HCT116 (cell line): ENCODE results near the gene ADGRD1. TPM values are rescaled to one million over a fixed set of nuclear protein-coding genes. Genes with fewer than 3 reads are reported as not detected.

Source experiments
- ATAC-seq: fragments of 200-7000 bp; cut with Tn5 transposase; 2 replicates; pipeline ENCODE4 v1.9.1; 2020; ENCODE audit warnings: mild to moderate bottlenecking, moderate library complexity
- BruUV-seq: library from RNA; stranded (reverse); fragments of 400-500 nt; replicated peaks from 2 replicates; lab custom pipeline; 2021; lab: Mats Ljungman, UMichigan
- CTCF ChIA-PET: fragments of 300-600 bp; sonication (Branson Sonifier 250); formaldehyde crosslinking; loops from one replicate; lab custom pipeline; 2021; ENCODE audit warnings: antibody characterized with exemption; lab: Charles Lee
- POLR2A ChIA-PET: fragments of 300-600, 350-600 bp; sonication (Branson Sonifier 250); formaldehyde crosslinking; loops from one replicate; lab custom pipeline; 2021; ENCODE audit warnings: antibody characterized with exemption; lab: Charles Lee
- RAD21 ChIA-PET, 2 experiments: fragments of 300-600 bp; sonication (Branson Sonifier 250); formaldehyde crosslinking; loops; one replicate each; lab custom pipeline; 2023; ENCODE audit warnings: low total read pairs in 2 of 2; ENCODE audit not compliant: uncharacterized antibody in 2 of 2, unreplicated experiment in 2 of 2, low non-redundant PET in 1 of 2; lab: Charles Lee
- DNase-seq: peaks from one replicate; pipeline ENCODE4 v3.0.0-alpha.2; 2010; ENCODE audit warnings: low read depth, low spot score
- H2AFZ ChIP-seq: fragments of 200-600 bp; shearing (Covaris generic), sonication (generic); 2 replicates; pipeline ENCODE4 v1.6.1; 2017; ENCODE audit warnings: low read depth, mixed run types, mixed read lengths, antibody characterized with exemption, low read length; ENCODE audit not compliant: poor library complexity, severe bottlenecking
- H3K27ac ChIP-seq: 2 replicates; pipeline ENCODE4 v1.5.1; 2012; ENCODE audit warnings: low read depth, low read length
- H3K27me3 ChIP-seq: fragments of 200-600 bp; sonication (generic); 2 replicates; pipeline ENCODE4 v1.6.1; 2016; ENCODE audit warnings: mixed run types, low read length, mixed read lengths; ENCODE audit not compliant: insufficient read depth
- H3K36me3 ChIP-seq, 2 experiments: fragments of 200-500 bp in 1 of 2; fragments of 200-600 bp in 1 of 2; sonication (Bioruptor generic) in 1 of 2; sonication (generic) in 1 of 2; 2 replicates each; pipeline versions ENCODE4 v1.5.1 to v1.6.1; 2014 to 2016; ENCODE audit warnings: low read length in 2 of 2, inconsistent platforms in 1 of 2, mixed read lengths in 1 of 2, mixed run types in 1 of 2; ENCODE audit not compliant: insufficient read depth in 2 of 2, control insufficient read depth in 1 of 2
- H3K4me1 ChIP-seq, 2 experiments: fragments of 200-600 bp in 1 of 2; sonication (generic) in 1 of 2; 2 replicates each; pipeline versions ENCODE4 v1.5.1 to v1.6.1; 2012 to 2017; ENCODE audit warnings: low read length in 2 of 2, inconsistent platforms in 1 of 2, mild to moderate bottlenecking in 1 of 2, mixed read lengths in 1 of 2, mixed run types in 1 of 2, moderate library complexity in 1 of 2; ENCODE audit not compliant: insufficient read depth in 2 of 2, control insufficient read depth in 1 of 2
- H3K4me2 ChIP-seq: fragments of 200-600 bp; sonication (generic); 2 replicates; pipeline ENCODE4 v1.6.1; 2017; ENCODE audit warnings: mixed run types, low read length, mixed read lengths
- H3K4me3 ChIP-seq, 2 experiments: fragments of 200-600 bp in 1 of 2; sonication (generic) in 1 of 2; replicated peaks in 1 of 2; 2 replicates each; pipeline ENCODE4 v1.5.1; 2011 to 2016; ENCODE audit warnings: low read length in 2 of 2, control low read depth in 1 of 2, low read depth in 1 of 2, mild to moderate bottlenecking in 1 of 2, mixed read lengths in 1 of 2, mixed run types in 1 of 2
- H3K79me2 ChIP-seq: fragments of 200-600 bp; sonication (generic); 2 replicates; pipeline ENCODE4 v1.6.1; 2017; ENCODE audit warnings: mild to moderate bottlenecking, mixed run types, low read length, moderate library complexity, mixed read lengths; ENCODE audit not compliant: insufficient read depth
- H3K9ac ChIP-seq: fragments of 200-600 bp; sonication (generic); 2 replicates; pipeline ENCODE4 v1.6.1; 2016; ENCODE audit warnings: low read length, mixed read lengths
- H3K9me2 ChIP-seq: fragments of 200-600 bp; sonication (generic), shearing (Covaris generic); 2 replicates; pipeline ENCODE4 v1.6.1; 2017; ENCODE audit warnings: mixed run types, mild to moderate bottlenecking, moderate library complexity; ENCODE audit not compliant: insufficient read depth
- H3K9me3 ChIP-seq, 2 experiments: fragments of 200-500 bp in 1 of 2; fragments of 200-600 bp in 1 of 2; sonication (Bioruptor generic) in 1 of 2; sonication (generic) in 1 of 2; 2 replicates each; pipeline ENCODE4 v1.6.1; 2014 to 2017; ENCODE audit warnings: low read length in 2 of 2, mixed read lengths in 2 of 2, inconsistent platforms in 1 of 2, low read depth in 1 of 2, mild to moderate bottlenecking in 1 of 2, mixed run types in 1 of 2, moderate library complexity in 1 of 2; ENCODE audit not compliant: control insufficient read depth in 1 of 2, insufficient read depth in 1 of 2
- H4K20me1 ChIP-seq: fragments of 200-600 bp; sonication (generic), shearing (Covaris generic); 2 replicates; pipeline ENCODE4 v1.6.1; 2017; ENCODE audit warnings: mixed run types, mild to moderate bottlenecking, moderate library complexity; ENCODE audit not compliant: insufficient read depth
- CTCF ChIP-seq, 3 experiments: fragments of 200-600 bp in 1 of 3; sonication (generic) in 1 of 3; IDR thresholded peaks in 2 of 3; conservative IDR thresholded peaks in 1 of 3; 2 replicates each; pipeline ENCODE4 v1.5.1; 2012 to 2017; ENCODE audit warnings: low read depth in 2 of 3, low read length in 2 of 3, antibody characterized with exemption in 1 of 3, borderline replicate concordance in 1 of 3, control low read depth in 1 of 3, mild to moderate bottlenecking in 1 of 3, mixed read lengths in 1 of 3, mixed run types in 1 of 3, moderate library complexity in 1 of 3; ENCODE audit not compliant: insufficient read depth in 1 of 3
- EZH2phosphoT487 ChIP-seq: fragments of 200-600 bp; IDR thresholded peaks from 2 replicates; pipeline ENCODE4 v1.6.1; 2018; ENCODE audit warnings: antibody characterized with exemption, borderline replicate concordance
- FOSL1 ChIP-seq: IDR thresholded peaks from 2 replicates; pipeline ENCODE4 v1.6.1; 2012; ENCODE audit warnings: low read depth
- RAD21 ChIP-seq: IDR thresholded peaks from 2 replicates; pipeline ENCODE4 v1.6.1; 2012; ENCODE audit warnings: low read depth, mild to moderate bottlenecking
- SRF ChIP-seq: IDR thresholded peaks from 2 replicates; pipeline ENCODE4 v1.6.1; 2012; ENCODE audit warnings: low read depth
- ZNF274 ChIP-seq: fragments of 200-500 bp; sonication (Bioruptor generic); IDR thresholded peaks from 2 replicates; pipeline ENCODE4 v1.6.1; 2014; ENCODE audit warnings: mild to moderate bottlenecking, low read depth, low read length, inconsistent platforms
- intact Hi-C: fragments of 100-400 bp; cut with micrococcal nuclease; formaldehyde crosslinking; loops from 2 replicates; pipeline ENCODE4 v1.10.0; 2022
- total RNA-seq: library from RNA; stranded (reverse); gene quantifications from one replicate; pipeline ENCODE4 v1.2.1, GENCODE V29; 2021; ENCODE audit not compliant: unreplicated experiment
- TF ChIP-seq, protein P1 (sequence below): IDR thresholded peaks from 2 replicates; pipeline ENCODE4 v1.6.1; 2012; ENCODE audit warnings: low read depth

Gene ADGRD1
- total RNA-seq, 1 experiment from 2014 or later = 0.44 TPM

- no peak for ATAC-seq
- TF ChIP-seq ZNF274 = no peak
- no peak for TF ChIP-seq SRF
- TF ChIP-seq, protein P1, sequence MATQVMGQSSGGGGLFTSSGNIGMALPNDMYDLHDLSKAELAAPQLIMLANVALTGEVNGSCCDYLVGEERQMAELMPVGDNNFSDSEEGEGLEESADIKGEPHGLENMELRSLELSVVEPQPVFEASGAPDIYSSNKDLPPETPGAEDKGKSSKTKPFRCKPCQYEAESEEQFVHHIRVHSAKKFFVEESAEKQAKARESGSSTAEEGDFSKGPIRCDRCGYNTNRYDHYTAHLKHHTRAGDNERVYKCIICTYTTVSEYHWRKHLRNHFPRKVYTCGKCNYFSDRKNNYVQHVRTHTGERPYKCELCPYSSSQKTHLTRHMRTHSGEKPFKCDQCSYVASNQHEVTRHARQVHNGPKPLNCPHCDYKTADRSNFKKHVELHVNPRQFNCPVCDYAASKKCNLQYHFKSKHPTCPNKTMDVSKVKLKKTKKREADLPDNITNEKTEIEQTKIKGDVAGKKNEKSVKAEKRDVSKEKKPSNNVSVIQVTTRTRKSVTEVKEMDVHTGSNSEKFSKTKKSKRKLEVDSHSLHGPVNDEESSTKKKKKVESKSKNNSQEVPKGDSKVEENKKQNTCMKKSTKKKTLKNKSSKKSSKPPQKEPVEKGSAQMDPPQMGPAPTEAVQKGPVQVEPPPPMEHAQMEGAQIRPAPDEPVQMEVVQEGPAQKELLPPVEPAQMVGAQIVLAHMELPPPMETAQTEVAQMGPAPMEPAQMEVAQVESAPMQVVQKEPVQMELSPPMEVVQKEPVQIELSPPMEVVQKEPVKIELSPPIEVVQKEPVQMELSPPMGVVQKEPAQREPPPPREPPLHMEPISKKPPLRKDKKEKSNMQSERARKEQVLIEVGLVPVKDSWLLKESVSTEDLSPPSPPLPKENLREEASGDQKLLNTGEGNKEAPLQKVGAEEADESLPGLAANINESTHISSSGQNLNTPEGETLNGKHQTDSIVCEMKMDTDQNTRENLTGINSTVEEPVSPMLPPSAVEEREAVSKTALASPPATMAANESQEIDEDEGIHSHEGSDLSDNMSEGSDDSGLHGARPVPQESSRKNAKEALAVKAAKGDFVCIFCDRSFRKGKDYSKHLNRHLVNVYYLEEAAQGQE = no peak
- TF ChIP-seq RAD21 = no peak
- no peak for TF ChIP-seq EZH2phosphoT487
- no peak for TF ChIP-seq CTCF (IDR thresholded peaks at IDR 0.05 in 2 of 3, conservative IDR thresholded peaks at IDR 0.05 in 1 of 3; ENCODE audit: borderline replicate concordance in 1 of 3, insufficient read depth in 1 of 3, low read depth in 2 of 3, low read length in 2 of 3)
- TF ChIP-seq FOSL1 = no peak
- H4K20me1 ChIP-seq = no peaks in the 10 kb centered on the region
- H3K79me2 ChIP-seq = no peaks in the 10 kb centered on the region
- no peak overlapping the region for H3K27ac ChIP-seq
- intact Hi-C loops = no loop called here
- no peaks in the 10 kb centered on the region for H3K9me2 ChIP-seq
- RAD21 ChIA-PET = no interaction called here
- CTCF ChIA-PET = no interaction called here
- peaks cover 15% of the 10 kb centered on the region; the same call in 1 of the 2 replicates for H3K27me3 ChIP-seq
- H3K9ac ChIP-seq = no peak overlapping the region
- H3K9me3 ChIP-seq = no peaks in the 10 kb centered on the region
- no peak for DNase-seq
- no peaks in the 10 kb centered on the region for H3K4me1 ChIP-seq
- no TSS peak for BruUV-seq
- H2AFZ ChIP-seq = no peak overlapping the region
- no peaks in the 10 kb centered on the region for H3K36me3 ChIP-seq
- H3K4me3 ChIP-seq = no peak overlapping the region
- H3K4me2 ChIP-seq = no peak overlapping the region
- POLR2A ChIA-PET = no interaction called here
Measured at GRCh38 chr12:131157743-131158142, 204.0 kb downstream of the ADGRD1 start.
